HUES64 (cell line): ENCODE measurements around the gene JAG2.

Experiments used
- H3K27ac ChIP-seq: 2 replicates; pipeline ENCODE4 v1.7.0; 2013; ENCODE audit warnings: low read depth, low read length, inconsistent platforms
- H3K27me3 ChIP-seq: 2 replicates; pipeline ENCODE4 v1.6.1; 2013; ENCODE audit warnings: mild to moderate bottlenecking, low read length; ENCODE audit not compliant: insufficient read depth
- H3K36me3 ChIP-seq: 2 replicates; pipeline ENCODE4 v1.6.1; 2013; ENCODE audit warnings: mild to moderate bottlenecking, low read length; ENCODE audit not compliant: insufficient read depth
- H3K4me1 ChIP-seq: 2 replicates; pipeline ENCODE4 v1.6.1; 2013; ENCODE audit warnings: mild to moderate bottlenecking, low read length, moderate library complexity; ENCODE audit not compliant: insufficient read depth
- H3K4me3 ChIP-seq: 2 replicates; pipeline ENCODE4 v1.5.1; 2013; ENCODE audit warnings: mild to moderate bottlenecking, low read length, moderate library complexity
- H3K9ac ChIP-seq: 2 replicates; pipeline ENCODE4 v1.6.1; 2013; ENCODE audit warnings: mild to moderate bottlenecking, low read depth, low read length
- H3K9me3 ChIP-seq: 2 replicates; pipeline ENCODE4 v1.6.1; 2013; ENCODE audit warnings: low read depth, low read length; ENCODE audit not compliant: insufficient read depth
- WGBS: fragments of 150-250, 120-280 bp; methylation state at CpG from one replicate; pipeline ENCODE4 v1.1.7; 2013; ENCODE audit warnings: missing lambda C conversion rate; 5-methylcytosine and 5-hydroxymethylcytosine counted together

Gene JAG2

GRCh38 chr14:105135700-105136395 lies 32.7 kb downstream of the JAG2 start:
- no peaks in the 10 kb centered on the region; the same call in 1 of the 2 replicates for H3K36me3 ChIP-seq
- no peak overlapping the region for H3K9ac ChIP-seq
- no peaks in the 10 kb centered on the region for H3K27me3 ChIP-seq
- H3K27ac ChIP-seq: no peak overlapping the region
- H3K9me3 ChIP-seq: peaks cover 22% of the 10 kb centered on the region; the same call in 1 of the 2 replicates
- WGBS: 95% methylated on average over 14 of the region's 14 CpGs
- no peaks in the 10 kb centered on the region for H3K4me1 ChIP-seq
- H3K4me3 ChIP-seq: no peak overlapping the region

GRCh38 chr14:105132921-105133654 lies 35.5 kb downstream of the JAG2 start:
- Histone ChIP-seq H3K27me3 (no peaks in the 10 kb centered on the region), H3K36me3 (no peaks in the 10 kb centered on the region), H3K27ac (no peak overlapping the region), H3K4me3 (no peak overlapping the region), H3K9ac (no peak overlapping the region), H3K9me3 (peaks cover 10% of the 10 kb centered on the region; the same call in 1 of the 2 replicates), H3K4me1 (no peaks in the 10 kb centered on the region)
- WGBS: 82% methylated on average over 4 of the region's 4 CpGs

GRCh38 chr14:105131241-105131640 lies 37.3 kb downstream of the JAG2 start:
- no peak overlapping the region for H3K4me3 ChIP-seq
- no peak overlapping the region for H3K9ac ChIP-seq
- no peaks in the 10 kb centered on the region for H3K27me3 ChIP-seq
- H3K36me3 ChIP-seq: no peaks in the 10 kb centered on the region
- no peak overlapping the region for H3K27ac ChIP-seq
- H3K9me3 ChIP-seq: peaks cover 10% of the 10 kb centered on the region; the same call in 1 of the 2 replicates
- WGBS: 87% methylated on average over 1 of the region's 2 CpGs
- H3K4me1 ChIP-seq: no peaks in the 10 kb centered on the region

DNA sequence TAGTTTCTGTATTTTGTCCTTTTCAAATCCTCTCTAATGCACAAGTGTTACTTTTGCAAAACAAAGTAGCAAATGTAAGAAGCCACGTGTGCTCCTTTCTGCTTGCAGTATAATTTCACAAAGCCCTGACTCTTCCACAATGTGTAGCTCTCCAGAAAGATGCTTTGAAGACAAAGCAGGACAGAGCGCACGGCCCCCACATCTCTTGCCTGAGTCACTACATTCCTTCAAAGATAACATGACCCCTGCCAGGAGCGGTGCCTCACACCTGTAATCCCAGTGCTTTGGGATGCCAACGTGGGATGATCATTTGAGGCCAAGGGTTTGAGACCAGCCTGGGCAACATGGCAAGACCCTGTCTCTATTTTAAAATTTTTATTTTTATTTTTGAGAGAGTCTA lies 40.5 kb downstream of the JAG2 start:
- 62% methylated on average over 5 of the region's 5 CpGs for WGBS
- Histone ChIP-seq H3K4me1 (no peaks in the 10 kb centered on the region), H3K27me3 (no peaks in the 10 kb centered on the region), H3K27ac (no peak overlapping the region), H3K9me3 (peaks cover 10% of the 10 kb centered on the region; the same call in 1 of the 2 replicates), H3K9ac (no peak overlapping the region), H3K36me3 (no peaks in the 10 kb centered on the region), H3K4me3 (no peak overlapping the region)

GRCh38 chr14:105126981-105127329 lies 41.6 kb downstream of the JAG2 start:
- no peaks in the 10 kb centered on the region for H3K27me3 ChIP-seq
- H3K4me3 ChIP-seq: no peak overlapping the region
- no peaks in the 10 kb centered on the region for H3K4me1 ChIP-seq
- peaks cover 16% of the 10 kb centered on the region for H3K9me3 ChIP-seq
- no peak overlapping the region for H3K9ac ChIP-seq
- no peaks in the 10 kb centered on the region for H3K36me3 ChIP-seq
- no peak overlapping the region for H3K27ac ChIP-seq
- 85% methylated on average over 9 of the region's 9 CpGs for WGBS

- no peak overlapping the region for H3K27ac ChIP-seq
- whole genome bisulfite sequencing: 88% methylated on average over 22 of the region's 22 CpGs
- no peaks in the 10 kb centered on the region for H3K27me3 ChIP-seq
These were observed 42.2 kb downstream of the JAG2 start for GRCh38 chr14:105126126-105126980.

GRCh38 chr14:105124823-105125222 lies 43.8 kb downstream of the JAG2 start:
- H3K9me3 ChIP-seq: peaks cover 17% of the 10 kb centered on the region; the same call in 1 of the 2 replicates
- no peaks in the 10 kb centered on the region for H3K4me1 ChIP-seq
- 72% methylated on average over 5 of the region's 5 CpGs for WGBS
- no peaks in the 10 kb centered on the region for H3K36me3 ChIP-seq
- no peak overlapping the region for H3K27ac ChIP-seq
- H3K27me3 ChIP-seq: no peaks in the 10 kb centered on the region
- H3K4me3 ChIP-seq: no peak overlapping the region
- no peak overlapping the region for H3K9ac ChIP-seq

More at GRCh38 chr14:105126126-105126980, 42.2 kb downstream of the JAG2 start:
- no peak overlapping the region for H3K9ac ChIP-seq
- no peak overlapping the region for H3K4me3 ChIP-seq
- H3K9me3 ChIP-seq: peaks cover 16% of the 10 kb centered on the region
- H3K36me3 ChIP-seq: no peaks in the 10 kb centered on the region
- H3K4me1 ChIP-seq: no peaks in the 10 kb centered on the region

GRCh38 chr14:105123981-105124765 lies 44.4 kb downstream of the JAG2 start:
- H3K36me3 ChIP-seq: no peaks in the 10 kb centered on the region
- H3K9me3 ChIP-seq: peaks cover 17% of the 10 kb centered on the region; the same call in 1 of the 2 replicates
- H3K27me3 ChIP-seq: no peaks in the 10 kb centered on the region
- no peak overlapping the region for H3K4me3 ChIP-seq
- H3K9ac ChIP-seq: no peak overlapping the region
- 83% methylated on average over 17 of the region's 17 CpGs for WGBS
- H3K27ac ChIP-seq: no peak overlapping the region
- H3K4me1 ChIP-seq: no peaks in the 10 kb centered on the region

GRCh38 chr14:105123064-105123665 lies 45.4 kb downstream of the JAG2 start:
- H3K36me3 ChIP-seq: no peaks in the 10 kb centered on the region
- no peaks in the 10 kb centered on the region for H3K4me1 ChIP-seq
- no peaks in the 10 kb centered on the region for H3K27me3 ChIP-seq
- H3K9me3 ChIP-seq: peaks cover 17% of the 10 kb centered on the region; the same call in 1 of the 2 replicates
- 95% methylated on average over 5 of the region's 5 CpGs for WGBS
- H3K9ac ChIP-seq: no peak overlapping the region
- H3K27ac ChIP-seq: no peak overlapping the region
- no peak overlapping the region for H3K4me3 ChIP-seq

- 86% methylated on average over 6 of the region's 6 CpGs for WGBS
- H3K9ac ChIP-seq: no peak overlapping the region
These were observed 48.5 kb downstream of the JAG2 start for GRCh38 chr14:105120056-105120455.

More at GRCh38 chr14:105120056-105120455, 48.5 kb downstream of the JAG2 start:
- H3K36me3 ChIP-seq: no peaks in the 10 kb centered on the region
- H3K9me3 ChIP-seq: peaks cover 17% of the 10 kb centered on the region; the same call in 1 of the 2 replicates
- no peak overlapping the region for H3K27ac ChIP-seq
- no peak overlapping the region for H3K4me3 ChIP-seq
- H3K27me3 ChIP-seq: no peaks in the 10 kb centered on the region
- no peaks in the 10 kb centered on the region for H3K4me1 ChIP-seq
